Measurements from ENCODE around the gene GPC6.

- TF ChIP-seq CTCF (IDR thresholded peaks at IDR 0.05; ENCODE audit: low read depth, low read length) (no peak), POLR2A (IDR thresholded peaks at IDR 0.05; ENCODE audit: extremely low read depth, insufficient read length) (no peak), MAX (IDR thresholded peaks at IDR 0.05; ENCODE audit: low read depth, low read length) (no peak)
Measured at GRCh38 chr13:93450761-93451160, 224.2 kb downstream of the GPC6 start.

Data from NB4 (cell line).